ENCODE data around the gene PYCR2.

DNA sequence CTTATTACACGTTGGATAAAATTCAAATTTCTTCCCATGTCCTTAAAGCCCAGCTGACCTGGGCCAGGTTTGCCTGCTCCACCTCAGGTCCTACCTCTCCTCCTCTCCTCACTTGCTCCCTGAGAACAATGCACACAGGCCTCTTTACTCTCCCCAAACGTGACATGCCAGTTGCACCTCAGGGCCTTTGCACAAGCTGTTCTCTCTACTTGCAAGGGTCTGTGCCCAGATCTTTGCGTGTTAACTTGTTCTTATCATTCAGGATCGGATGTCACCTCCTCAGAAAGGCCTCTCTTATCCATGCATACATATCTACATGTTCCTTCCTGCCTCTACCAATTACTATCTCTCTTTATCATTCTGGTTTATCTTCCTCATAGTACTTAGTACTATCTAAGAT lies 20.4 kb downstream of the PYCR2 start:
- TF ChIP-seq, protein P1, sequence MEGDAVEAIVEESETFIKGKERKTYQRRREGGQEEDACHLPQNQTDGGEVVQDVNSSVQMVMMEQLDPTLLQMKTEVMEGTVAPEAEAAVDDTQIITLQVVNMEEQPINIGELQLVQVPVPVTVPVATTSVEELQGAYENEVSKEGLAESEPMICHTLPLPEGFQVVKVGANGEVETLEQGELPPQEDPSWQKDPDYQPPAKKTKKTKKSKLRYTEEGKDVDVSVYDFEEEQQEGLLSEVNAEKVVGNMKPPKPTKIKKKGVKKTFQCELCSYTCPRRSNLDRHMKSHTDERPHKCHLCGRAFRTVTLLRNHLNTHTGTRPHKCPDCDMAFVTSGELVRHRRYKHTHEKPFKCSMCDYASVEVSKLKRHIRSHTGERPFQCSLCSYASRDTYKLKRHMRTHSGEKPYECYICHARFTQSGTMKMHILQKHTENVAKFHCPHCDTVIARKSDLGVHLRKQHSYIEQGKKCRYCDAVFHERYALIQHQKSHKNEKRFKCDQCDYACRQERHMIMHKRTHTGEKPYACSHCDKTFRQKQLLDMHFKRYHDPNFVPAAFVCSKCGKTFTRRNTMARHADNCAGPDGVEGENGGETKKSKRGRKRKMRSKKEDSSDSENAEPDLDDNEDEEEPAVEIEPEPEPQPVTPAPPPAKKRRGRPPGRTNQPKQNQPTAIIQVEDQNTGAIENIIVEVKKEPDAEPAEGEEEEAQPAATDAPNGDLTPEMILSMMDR (conservative IDR thresholded peaks at IDR 0.05 in 1 of 2, IDR thresholded peaks at IDR 0.05 in 1 of 2; ENCODE audit: low read depth in 1 of 2, low read length in 2 of 2): no peak
- TF ChIP-seq EZH2 (IDR thresholded peaks at IDR 0.05; ENCODE audit: low read length, missing control alignments): no peak

Measured in fibroblast of lung (primary cell).